HS-27A (cell line): Measurements from ENCODE around the gene LHFPL3.

Experiments
- DNase-seq: peaks from one replicate; pipeline ENCODE4 v3.0.0-alpha.2; 2012; ENCODE audit warnings: low read depth, missing footprints

LHFPL3 gene

DNA sequence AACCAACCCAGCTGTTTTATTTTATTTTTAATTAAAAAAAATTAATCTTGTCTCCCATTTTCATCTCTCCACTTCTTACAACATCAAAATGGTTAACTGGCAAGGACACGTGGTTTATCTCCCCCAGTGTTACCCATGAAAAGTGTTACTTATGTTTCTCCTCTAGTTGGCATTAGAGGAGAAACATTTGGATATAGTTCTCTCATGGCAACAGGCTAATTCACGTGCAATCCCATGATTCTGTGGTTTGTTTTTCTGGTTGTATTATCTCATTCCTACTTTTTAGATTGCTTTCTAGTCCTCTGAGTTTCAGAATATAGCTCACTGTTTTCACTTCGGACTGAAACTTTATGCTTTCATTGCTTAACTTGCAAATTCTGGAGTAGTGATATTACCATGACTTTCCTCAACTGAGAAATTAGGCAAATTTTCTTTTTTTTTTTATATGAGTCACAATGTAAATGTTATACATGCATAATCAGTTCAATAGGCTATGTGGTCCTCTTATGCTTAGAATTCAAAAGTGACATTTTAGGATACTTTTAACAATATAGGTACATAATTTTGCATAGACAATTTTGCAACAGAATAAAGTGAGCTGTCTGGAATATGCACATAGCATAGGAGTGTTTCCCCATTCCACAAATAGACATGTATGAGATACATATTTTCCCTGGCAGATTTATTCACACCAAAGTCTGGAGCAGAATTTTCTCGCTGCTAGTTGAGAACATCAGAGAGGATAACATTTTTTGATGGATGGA, 43.0 kb downstream of the LHFPL3 start:
- DNase-seq, result no peak

- no peak for DNase-seq
Observed at GRCh38 chr7:104371980-104372357, 43.6 kb downstream of the LHFPL3 start.

GRCh38 chr7:104382616-104383015, 54.2 kb downstream of the LHFPL3 start:
- DNase-seq, result no peak

DNA sequence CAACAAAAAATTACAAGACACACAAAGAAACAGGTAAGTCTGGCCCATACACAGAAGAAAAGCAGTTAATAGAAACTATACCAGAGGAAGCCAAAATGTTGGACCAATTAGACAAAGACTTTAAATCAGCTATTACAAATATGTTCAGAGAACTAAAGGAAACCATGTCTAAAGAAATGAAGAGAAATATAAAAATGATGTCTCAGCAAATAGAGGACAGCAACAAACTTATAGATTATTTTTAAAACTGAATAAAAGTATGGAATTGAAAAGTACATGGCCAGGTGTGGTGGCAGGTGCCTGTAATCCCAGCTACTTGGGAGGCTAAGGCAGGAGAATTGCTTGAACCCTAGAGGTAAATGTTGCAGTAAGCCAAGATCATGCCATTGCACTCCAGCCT, 58.5 kb downstream of the LHFPL3 start:
- DNase-seq, result no peak

DNA sequence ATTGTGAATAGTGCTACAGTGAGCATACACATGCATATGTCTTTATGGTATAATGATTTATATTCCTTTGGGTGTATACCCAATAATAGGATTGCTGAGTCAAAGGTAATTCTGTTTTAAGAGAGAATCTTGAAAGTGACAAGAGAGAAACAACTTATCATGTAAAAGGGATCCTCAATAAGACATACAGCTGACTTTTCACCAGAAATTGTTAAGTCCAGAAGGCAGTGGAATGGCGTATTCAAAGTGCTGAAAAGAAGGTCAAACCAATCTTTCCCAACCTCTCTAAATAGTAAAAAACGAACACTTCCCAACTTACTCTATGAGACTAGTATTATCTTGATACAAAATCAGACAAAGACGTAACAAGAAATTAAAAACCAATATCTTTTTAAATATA, 59.8 kb downstream of the LHFPL3 start:
- no peak for DNase-seq

GRCh38 chr7:104395162-104395561, 66.8 kb downstream of the LHFPL3 start:
- no peak for DNase-seq

DNA sequence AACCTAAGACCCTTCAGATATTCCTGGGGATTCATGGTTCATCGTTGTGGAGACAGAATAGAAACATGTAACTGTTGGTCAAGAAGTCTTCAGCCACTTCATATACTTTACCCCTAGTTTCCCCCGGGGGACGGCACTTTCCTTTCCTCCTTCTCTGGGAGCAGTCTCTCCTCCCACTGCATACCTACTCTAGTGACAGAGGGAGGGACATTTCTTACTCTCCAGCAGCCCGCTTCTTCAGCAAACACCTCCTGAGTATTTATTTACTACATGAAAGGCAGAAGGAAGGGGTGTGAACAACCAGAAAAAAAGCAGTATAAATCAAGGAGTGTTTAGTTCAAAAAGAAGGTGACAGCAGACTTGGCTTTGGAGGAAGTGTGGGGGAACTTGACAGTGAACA, 69.0 kb downstream of the LHFPL3 start:
- no peak for DNase-seq

DNA sequence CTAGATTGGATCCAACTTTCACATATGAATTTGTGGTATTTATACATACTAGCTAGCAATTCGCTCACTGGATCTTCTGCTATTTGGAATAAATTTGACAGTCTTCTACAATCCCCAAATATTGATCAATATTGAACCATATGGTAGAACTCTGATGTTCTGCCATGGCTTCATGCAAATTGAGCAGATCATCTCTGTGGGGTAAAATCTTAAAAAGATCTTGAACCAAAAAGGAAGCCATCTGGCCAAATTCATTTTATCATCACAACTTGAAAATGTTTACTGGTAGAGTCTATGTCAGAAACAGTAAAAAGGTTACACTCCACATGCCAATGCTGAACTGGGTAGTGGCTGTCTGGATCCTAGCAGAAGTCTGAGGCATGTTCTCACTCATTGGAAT, 80.0 kb downstream of the LHFPL3 start:
- no peak for DNase-seq

DNA sequence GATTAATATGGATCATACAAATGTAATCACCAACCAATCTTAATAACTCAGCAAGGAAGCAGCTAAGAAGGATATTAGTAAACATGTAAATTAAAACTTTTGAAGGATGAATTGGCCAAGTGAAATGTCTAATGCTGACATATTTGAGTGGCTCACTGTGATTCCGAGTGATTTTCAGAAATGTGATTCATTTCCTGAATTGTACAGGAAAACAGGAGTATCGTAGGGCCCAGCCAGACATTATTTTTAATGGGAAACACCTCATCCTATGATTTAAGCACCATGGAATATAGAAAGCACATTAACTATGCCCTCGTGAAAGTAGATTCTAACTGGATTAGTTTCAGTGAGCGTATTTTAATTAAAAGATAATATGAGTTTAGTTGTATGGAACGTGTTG, 82.3 kb downstream of the LHFPL3 start:
- no peak for DNase-seq

DNA sequence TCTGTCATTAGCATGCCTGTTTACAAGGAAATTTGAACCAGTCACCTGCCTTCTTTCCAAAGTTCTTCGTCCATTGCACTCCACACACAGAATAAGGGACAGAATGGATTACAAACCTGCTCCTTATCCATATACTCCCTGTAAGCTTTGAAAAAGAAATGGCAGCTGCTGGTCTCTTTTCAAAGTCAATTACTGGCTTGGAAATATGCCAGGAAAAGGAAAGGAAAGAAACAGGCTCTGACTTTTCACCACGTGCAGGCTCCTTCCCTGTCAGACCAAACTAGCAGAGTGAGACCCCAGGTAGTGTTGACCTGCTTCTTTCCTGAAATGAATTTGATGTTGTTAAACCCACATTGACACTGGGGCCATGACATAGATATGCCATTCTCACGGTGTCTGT, 84.5 kb downstream of the LHFPL3 start:
- DNase-seq, result no peak

- no peak for DNase-seq
Observed at GRCh38 chr7:104414216-104414615, 85.8 kb downstream of the LHFPL3 start.

- DNase-seq, result no peak
Observed at GRCh38 chr7:104415700-104416099, 87.3 kb downstream of the LHFPL3 start.

- DNase-seq, result no peak
Observed at GRCh38 chr7:104416866-104417393, 88.5 kb downstream of the LHFPL3 start.

- DNase-seq, result no peak
Observed at GRCh38 chr7:104431930-104432329, 103.5 kb downstream of the LHFPL3 start.

DNA sequence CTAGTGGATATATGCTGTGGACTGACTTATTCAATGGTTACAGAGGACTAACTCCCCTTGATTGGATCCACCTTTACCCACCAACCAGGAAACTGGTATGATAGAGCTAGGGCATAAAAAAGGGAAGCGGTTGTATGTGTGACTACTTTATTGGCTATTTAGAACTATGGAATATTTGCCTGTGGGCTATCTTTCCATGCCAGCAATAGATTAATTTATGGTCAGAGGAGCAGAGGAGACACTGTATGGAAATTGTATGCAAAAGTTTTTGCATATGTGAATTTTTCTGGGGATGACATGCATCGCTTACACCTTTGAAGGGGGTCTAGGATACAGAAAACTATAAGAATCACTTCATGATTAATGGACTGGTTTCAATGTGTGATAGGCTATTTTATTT, 105.7 kb downstream of the LHFPL3 start:
- no peak for DNase-seq

DNA sequence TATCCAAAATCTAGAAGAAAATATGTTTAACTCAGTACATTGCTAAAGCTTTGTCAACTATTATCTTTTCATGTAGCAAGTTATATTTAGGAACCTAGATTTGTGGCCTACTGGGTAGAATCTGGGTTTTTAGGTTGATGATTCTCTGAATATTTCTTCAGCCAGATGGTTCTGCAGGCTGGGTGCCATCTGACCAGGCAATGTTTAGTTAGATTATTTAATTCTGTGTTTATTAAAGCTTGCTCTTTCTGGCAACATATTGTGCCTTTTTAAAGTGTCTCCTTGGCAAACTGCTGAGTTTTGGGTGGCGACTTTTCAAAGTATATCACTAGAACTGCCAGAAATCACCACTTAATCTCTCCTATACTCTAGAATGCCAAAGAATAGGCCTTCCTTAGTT, 114.1 kb downstream of the LHFPL3 start:
- DNase-seq, result no peak

GRCh38 chr7:104444017-104444416, 115.6 kb downstream of the LHFPL3 start:
- DNase-seq, result no peak

- DNase-seq, result no peak
Observed at GRCh38 chr7:104445393-104445792, 117.0 kb downstream of the LHFPL3 start.

DNA sequence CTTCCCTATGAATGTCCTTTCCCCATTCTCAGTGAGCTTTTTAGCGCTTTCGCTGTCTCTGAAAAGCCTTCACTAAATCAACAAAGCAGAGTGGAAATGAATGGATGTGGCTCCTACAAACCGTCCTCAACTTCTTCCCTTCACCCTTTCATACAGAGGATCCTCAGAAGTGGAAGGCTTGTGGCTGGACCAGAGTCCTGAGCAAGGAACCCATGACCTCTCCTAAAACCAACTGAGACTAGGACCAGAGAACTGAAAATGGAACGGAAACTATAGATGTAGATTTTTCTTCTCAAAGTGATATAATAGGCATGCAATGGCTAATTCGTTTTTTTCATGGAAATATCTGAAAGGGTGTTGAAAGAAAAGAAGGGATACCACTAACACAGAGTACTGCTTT, 122.5 kb downstream of the LHFPL3 start:
- DNase-seq, result no peak

DNA sequence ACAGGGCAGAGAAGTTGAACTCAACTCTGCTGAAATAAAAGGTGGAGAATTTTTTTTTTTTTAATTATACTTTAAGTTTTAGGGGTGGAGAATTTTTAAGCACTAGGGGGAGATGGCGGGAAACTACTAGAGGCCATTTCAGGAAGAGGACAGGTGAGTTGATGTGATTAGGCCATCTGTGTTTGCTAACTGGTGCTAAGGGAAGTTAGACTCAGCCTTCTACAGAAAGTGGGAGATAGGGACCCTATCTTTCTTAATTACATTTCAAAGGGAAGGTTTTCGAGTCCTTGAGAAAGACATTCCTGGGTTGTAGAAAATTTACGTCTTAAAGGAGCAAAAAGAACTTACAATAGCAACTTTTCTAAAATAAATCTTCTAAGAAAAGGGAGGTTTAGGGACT, 124.8 kb downstream of the LHFPL3 start:
- no peak for DNase-seq

- DNase-seq, result no peak
Observed at GRCh38 chr7:104458875-104459274, 130.5 kb downstream of the LHFPL3 start.

DNA sequence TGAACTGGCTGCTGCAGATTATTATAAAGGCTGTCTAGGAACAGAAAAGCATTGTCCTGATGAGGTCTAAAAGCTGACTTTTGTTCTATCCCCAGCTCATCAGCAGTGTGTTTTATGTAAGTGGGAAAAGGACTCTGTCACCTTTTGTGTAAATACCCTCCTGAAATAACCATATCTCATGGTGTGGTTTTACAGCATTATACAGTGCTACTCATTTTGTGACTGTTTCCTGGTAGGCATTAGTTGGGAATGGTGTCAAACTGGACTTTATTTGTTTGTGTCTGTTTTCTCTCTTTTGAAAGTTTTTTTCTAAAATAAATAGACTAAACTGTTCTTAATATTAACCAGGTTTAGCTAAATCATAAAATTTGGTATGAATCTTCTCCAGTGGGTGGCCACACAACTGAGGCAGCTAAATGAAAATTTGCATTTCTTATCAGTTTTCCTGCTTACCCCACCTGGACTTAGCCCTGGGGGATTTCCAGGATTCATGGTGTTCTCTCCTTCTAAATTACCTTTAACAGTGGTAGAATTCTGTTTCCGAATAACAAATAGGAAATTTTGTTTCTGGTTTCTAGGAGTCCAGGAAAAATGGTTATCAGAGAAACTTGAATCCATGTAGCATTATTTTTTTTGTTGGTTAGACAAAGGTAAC, 140.9 kb downstream of the LHFPL3 start:
- DNase-seq, result no peak

DNA sequence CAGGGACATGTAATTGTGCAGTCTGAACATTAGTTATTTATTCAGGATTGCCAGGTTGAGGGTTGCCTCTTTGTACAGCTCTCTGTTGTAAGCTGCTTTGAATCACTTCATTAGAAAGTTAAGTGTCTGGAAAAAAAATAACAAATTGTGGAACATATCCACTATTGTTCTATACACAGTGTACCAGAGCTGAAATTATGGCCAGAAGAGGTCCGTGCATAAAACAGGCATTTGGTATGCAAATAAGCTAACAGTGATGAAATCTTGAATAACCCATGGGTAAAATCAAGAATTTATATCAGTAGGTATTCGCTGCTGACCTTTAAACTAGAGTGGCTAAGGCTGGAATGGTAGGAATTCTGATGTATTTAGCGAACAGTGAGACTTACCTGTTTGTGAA, 152.1 kb downstream of the LHFPL3 start:
- DNase-seq, result no peak
